Transverse colon (tissue), 4 donors: ENCODE results near the gene MYH15.

Source experiments
- EP300 ChIP-seq: sonication (generic); formaldehyde crosslinking; IDR thresholded peaks from one replicate; pipeline ENCODE4 v1.6.1; 2017; ENCODE audit warnings: antibody characterized with exemption, low read depth
- POLR2AphosphoS5 ChIP-seq, 3 donors: sonication (generic); formaldehyde crosslinking; IDR thresholded peaks; one replicate each; pipeline ENCODE4 v1.6.1; 2016; ENCODE audit warnings: antibody characterized with exemption in 3 of 3
- TF ChIP-seq, protein P1 (sequence below), 5 experiments: fragments of 200-600 bp in 3 of 5; fragments of 450-650 bp in 2 of 5; sonication (generic) in 3 of 5; IDR thresholded peaks; 1 replicate in 2 of 5; 2 replicates in 3 of 5; pipeline ENCODE4 v1.5.1; 2016 to 2017; ENCODE audit warnings: antibody characterized with exemption in 5 of 5, inconsistent platforms in 3 of 5, mild to moderate bottlenecking in 2 of 5, moderate library complexity in 1 of 5

DNA sequence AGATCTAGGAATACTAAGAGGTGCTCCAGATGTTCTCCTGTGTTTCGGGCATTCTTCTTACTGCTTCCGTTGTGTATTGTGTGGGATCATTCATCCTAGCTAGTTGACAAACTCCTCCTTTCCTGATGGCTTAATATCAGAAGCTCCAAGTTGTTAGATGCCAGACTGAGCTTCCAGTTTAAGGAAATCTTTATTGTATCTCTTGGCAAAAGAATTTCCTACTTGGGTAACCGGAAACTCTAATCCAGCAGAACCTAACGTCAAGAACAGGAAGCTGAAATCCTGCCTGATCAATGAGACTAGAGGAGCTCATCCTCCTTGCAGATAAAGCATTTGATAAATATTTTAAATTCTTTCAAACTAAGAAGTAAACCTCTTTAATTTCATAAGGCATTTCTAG, 27.7 kb upstream of the MYH15 start:
- TF ChIP-seq, protein P1, sequence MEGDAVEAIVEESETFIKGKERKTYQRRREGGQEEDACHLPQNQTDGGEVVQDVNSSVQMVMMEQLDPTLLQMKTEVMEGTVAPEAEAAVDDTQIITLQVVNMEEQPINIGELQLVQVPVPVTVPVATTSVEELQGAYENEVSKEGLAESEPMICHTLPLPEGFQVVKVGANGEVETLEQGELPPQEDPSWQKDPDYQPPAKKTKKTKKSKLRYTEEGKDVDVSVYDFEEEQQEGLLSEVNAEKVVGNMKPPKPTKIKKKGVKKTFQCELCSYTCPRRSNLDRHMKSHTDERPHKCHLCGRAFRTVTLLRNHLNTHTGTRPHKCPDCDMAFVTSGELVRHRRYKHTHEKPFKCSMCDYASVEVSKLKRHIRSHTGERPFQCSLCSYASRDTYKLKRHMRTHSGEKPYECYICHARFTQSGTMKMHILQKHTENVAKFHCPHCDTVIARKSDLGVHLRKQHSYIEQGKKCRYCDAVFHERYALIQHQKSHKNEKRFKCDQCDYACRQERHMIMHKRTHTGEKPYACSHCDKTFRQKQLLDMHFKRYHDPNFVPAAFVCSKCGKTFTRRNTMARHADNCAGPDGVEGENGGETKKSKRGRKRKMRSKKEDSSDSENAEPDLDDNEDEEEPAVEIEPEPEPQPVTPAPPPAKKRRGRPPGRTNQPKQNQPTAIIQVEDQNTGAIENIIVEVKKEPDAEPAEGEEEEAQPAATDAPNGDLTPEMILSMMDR (IDR thresholded peaks at IDR 0.05) = no peak
- TF ChIP-seq POLR2AphosphoS5 (IDR thresholded peaks at IDR 0.05) (no peak), EP300 (no peak)
